Adrenal gland (tissue), 12 donors: ENCODE results near the gene YIPF3. TPM values are rescaled to one million over a fixed set of nuclear protein-coding genes. Genes with fewer than 3 reads are reported as not detected.

Experiments
- DNase-seq, 7 donors: peaks; one replicate each; pipeline ENCODE4 v3.0.0-alpha.2; 2019 to 2020
- H3K27ac ChIP-seq, 5 donors: fragments of 200-600 bp; sonication (generic) in 4 of 5; 1 replicate in 3 of 5; 2 replicates in 2 of 5; pipeline versions ENCODE4 v1.5.1 to v1.8.0; 2016 to 2020; ENCODE audit warnings: mild to moderate bottlenecking in 1 of 5
- H3K27me3 ChIP-seq: fragments of 200-600 bp; 2 replicates; pipeline ENCODE4 v1.8.0; 2021
- H3K36me3 ChIP-seq, 2 donors: fragments of 200-600 bp; replicated peaks in 1 of 2; 1 replicate in 1 of 2; 2 replicates in 1 of 2; pipeline versions ENCODE4 v1.5.1 to v1.8.0; 2018 to 2022
- H3K4me1 ChIP-seq, 2 donors: fragments of 200-600 bp; replicated peaks in 1 of 2; 1 replicate in 1 of 2; 2 replicates in 1 of 2; pipeline versions ENCODE4 v1.5.1 to v1.8.0; 2018 to 2021
- H3K4me3 ChIP-seq, 4 donors: fragments of 200-600 bp; sonication (generic) in 3 of 4; one replicate each; pipeline ENCODE4 v1.5.1; 2016 to 2018
- H3K9me3 ChIP-seq, 3 donors: fragments of 200-600 bp; sonication (generic) in 1 of 3; replicated peaks in 1 of 3; 1 replicate in 2 of 3; 2 replicates in 1 of 3; pipeline versions ENCODE4 v1.5.1 to v1.8.0; 2016 to 2021
- CTCF ChIP-seq, 6 experiments: fragments of 450-650 bp in 4 of 6; fragments of 200-600 bp in 2 of 6; sonication (generic) in 1 of 6; IDR thresholded peaks; 1 replicate in 5 of 6; 2 replicates in 1 of 6; pipeline versions ENCODE4 v1.5.1 to v1.8.0; 2016 to 2021; ENCODE audit warnings: antibody characterized with exemption in 6 of 6, mild to moderate bottlenecking in 2 of 6, moderate library complexity in 1 of 6
- POLR2A ChIP-seq, 2 donors: fragments of 450-650 bp; IDR thresholded peaks; one replicate each; pipeline ENCODE4 v1.6.1; 2017; ENCODE audit warnings: antibody characterized with exemption in 2 of 2, mild to moderate bottlenecking in 2 of 2, moderate library complexity in 1 of 2
- WGBS, 4 donors: extraction: QIAGEN DNeasy Blood & Tissue Kit in 2 of 4; methylation state at CpG; one replicate each; pipeline versions ENCODE4 v1.1.5 to v1.1.7; 2013 to 2017; 5-methylcytosine and 5-hydroxymethylcytosine counted together
- intact Hi-C, 2 donors: fragments of 100-400 bp; cut with DNase I; formaldehyde crosslinking; loops; one replicate each; pipeline versions ENCODE4 v1.14.1 to v1.15.0; 2022 to 2023
- polyA plus RNA-seq, 3 donors: library from polyadenylated mRNA; stranded (reverse); fragments of 200-250 nt in 2 of 3; fragments of 350-450 nt in 1 of 3; fragmentation: Illumina TruSeq in 1 of 3; extraction: RNeasy Lipid Tissue Mini Kit (QIAGEN cat#74804) in 1 of 3; gene quantifications; one replicate each; pipeline ENCODE4 v1.2.3, GENCODE V29; 2013 to 2014
- total RNA-seq, 9 donors: library from RNA; depleted of rRNA in 4 of 9; stranded (reverse); fragments of >200 nt in 4 of 9; fragments of 120-200 nt in 1 of 9; fragmentation: NEBNext Ultra II Directional in 1 of 9; extraction: Animal tissue kit (Norgen Biotek cat#: 25700) in 1 of 9; gene quantifications; one replicate each; pipeline versions ENCODE4 v1.1.0 to v1.2.4, GENCODE V29; 2013 to 2023
- donor health status: healthy with polysubstance abuse.
- donor health status: Bipolar disorder and iron deficiency.
- donor health status: DM: yes; HTN: yes; CAD: no.
- donor health status: DM: no; HTN: no; CAD: no.
- donor health status: DM: no; HTN: no; CAD: no.
- donor health status: DM: yes; HTN: yes; CAD: no.

Gene YIPF3
- total and polyA plus RNA-seq, 12 donors, result 78.1 to 271 (median 148) TPM

GRCh38 chr6:43521836-43522235 is 5.1 kb upstream of the YIPF3 start:
- H3K27ac ChIP-seq, result no peak overlapping the region
- H3K9me3 ChIP-seq, result no peaks in the 10 kb centered on the region
- H3K36me3 ChIP-seq, result peaks cover 0 to 75% of the 10 kb centered on the region in 2 donors
- TF ChIP-seq CTCF (IDR thresholded peaks at IDR 0.05) (no peak), POLR2A (IDR thresholded peaks at IDR 0.05) (no peak)
- no peak for DNase-seq
- WGBS, 4 donors, result 77 to 95% (median 82%) methylated on average over 2 of the region's 2 CpGs
- no peaks in the 10 kb centered on the region for H3K27me3 ChIP-seq
- peaks cover 9 to 15% of the 10 kb centered on the region in 2 donors for H3K4me1 ChIP-seq
- no peak overlapping the region for H3K4me3 ChIP-seq
- intact Hi-C loops, result loop anchor here in 1 of 2 donors (10.0 kb wide), 1 partner anchor 53 kb away; the partner anchor contains the start of genes POLH and XPO5

GRCh38 chr6:43520097-43520496 is 3.4 kb upstream of the YIPF3 start:
- Histone ChIP-seq H3K9me3 (no peaks in the 10 kb centered on the region), H3K4me1 (peaks cover 17 to 27% of the 10 kb centered on the region in 2 donors), H3K27me3 (no peaks in the 10 kb centered on the region), H3K27ac (no peak overlapping the region), H3K36me3 (peaks cover 0 to 62% of the 10 kb centered on the region in 2 donors), H3K4me3 (no peak overlapping the region)
- intact Hi-C loops, result loop anchor here in 1 of 2 donors (10.0 kb wide), 1 partner anchor 55 kb away; the partner anchor contains the start of genes POLH and XPO5
- 76 to 83% (median 79%) methylated on average over 6 to 8 of the region's 8 CpGs for WGBS, 4 donors
- no peak for TF ChIP-seq CTCF (IDR thresholded peaks at IDR 0.05)
- no peak for DNase-seq

- peak overlapping the region; percentile 38 to 82 (median 76) for H3K4me3 ChIP-seq
- H3K27me3 ChIP-seq, result no peaks in the 10 kb centered on the region
- WGBS, 4 donors, result 3 to 5% (median 4%) methylated on average over 10 of the region's 10 CpGs
- H3K36me3 ChIP-seq, result peaks cover 0 to 61% of the 10 kb centered on the region in 2 donors
- TF ChIP-seq CTCF (IDR thresholded peaks at IDR 0.05), result no peak
- no peak for TF ChIP-seq POLR2A (IDR thresholded peaks at IDR 0.05)
- DNase-seq, result no peak
- H3K9me3 ChIP-seq, result no peaks in the 10 kb centered on the region
- peak overlapping the region in 1 of 5 donors; percentile 86 for H3K27ac ChIP-seq
- peaks cover 17 to 33% of the 10 kb centered on the region in 2 donors for H3K4me1 ChIP-seq
- intact Hi-C loops, result no loop called here
These were observed 1.0 kb upstream of the YIPF3 start for GRCh38 chr6:43517505-43518357.

GRCh38 chr6:43516367-43516696 is 394 bp downstream of the YIPF3 start:
- Histone ChIP-seq H3K9me3 (no peaks in the 10 kb centered on the region), H3K27ac (peak overlapping the region in 4 of 5 donors; percentile 77 to 86 (median 81)), H3K36me3 (peaks cover 0 to 61% of the 10 kb centered on the region in 2 donors), H3K27me3 (no peaks in the 10 kb centered on the region), H3K4me1 (peaks cover 17 to 33% of the 10 kb centered on the region in 2 donors), H3K4me3 (peak overlapping the region; percentile 38 to 82 (median 61))
- WGBS, 4 donors, result 0 to 2% (median 1%) methylated on average over 6 to 10 of the region's 10 CpGs
- no peak for DNase-seq
- intact Hi-C loops, result no loop called here
- TF ChIP-seq POLR2A (IDR thresholded peaks at IDR 0.05), result no peak
- no peak for TF ChIP-seq CTCF (IDR thresholded peaks at IDR 0.05)
